ENCODE data around the gene TBC1D10B.
A peak's percentile ranks its signal among the peaks of the same experiment; 100 is the strongest.
"Not testable (repeated sequence)": the region's sequence is repeated elsewhere in the genome, so short reads cannot be mapped to it uniquely, and the experiment has no call there.

Gene TBC1D10B

GRCh38 chr16:30397056-30397455 lies 26.8 kb upstream of the TBC1D10B start:
- no peak for DNase-seq

GRCh38 chr16:30396627-30397026 lies 26.3 kb upstream of the TBC1D10B start:
- DNase-seq, result not testable (repeated sequence)

GRCh38 chr16:30395992-30396585 lies 25.8 kb upstream of the TBC1D10B start:
- no peak for DNase-seq

- DNase-seq, result peak; percentile 32
Observed at GRCh38 chr16:30395155-30395991, 25.1 kb upstream of the TBC1D10B start, which contains the start of gene ZNF48. ZNF48 (plus strand) TSS chr16:30395420; CDS start chr16:30395795, 375 bp downstream.

- no peak for DNase-seq
Observed at GRCh38 chr16:30394592-30395154, 24.4 kb upstream of the TBC1D10B start.

- no peak for DNase-seq
Observed at GRCh38 chr16:30383521-30383920, 13.2 kb upstream of the TBC1D10B start.

- DNase-seq, result peak; percentile 64
Observed at GRCh38 chr16:30382111-30382881, 12.0 kb upstream of the TBC1D10B start, which contains the start of gene SEPTIN1. SEPTIN1 (minus strand) TSS chr16:30382561; CDS start chr16:30382542, 19 bp downstream.

GRCh38 chr16:30381291-30382041 lies 11.2 kb upstream of the TBC1D10B start:
- no peak for DNase-seq

- no peak for DNase-seq
Observed at GRCh38 chr16:30380803-30381208, 10.5 kb upstream of the TBC1D10B start.

- no peak for DNase-seq
Observed at GRCh38 chr16:30380072-30380802, 9.9 kb upstream of the TBC1D10B start.

- no peak for DNase-seq
Observed at GRCh38 chr16:30379158-30379783, 9.0 kb upstream of the TBC1D10B start.

- DNase-seq, result peak; percentile 99
Observed at GRCh38 chr16:30378236-30379157, 8.2 kb upstream of the TBC1D10B start.

GRCh38 chr16:30377812-30378235 lies 7.5 kb upstream of the TBC1D10B start:
- peak; percentile 86 for DNase-seq

GRCh38 chr16:30377050-30377811 lies 6.9 kb upstream of the TBC1D10B start:
- DNase-seq, result no peak

- no peak for DNase-seq
Observed at GRCh38 chr16:30376461-30376902, 6.2 kb upstream of the TBC1D10B start.

- DNase-seq, result no peak
Observed at GRCh38 chr16:30375864-30376263, 5.6 kb upstream of the TBC1D10B start.

GRCh38 chr16:30374538-30374937 lies 4.2 kb upstream of the TBC1D10B start, which contains the start of gene MYL11:
MYL11 (plus strand) TSS chr16:30374802; CDS start chr16:30374858, 56 bp downstream.
- DNase-seq, result no peak

GRCh38 chr16:30372725-30373124 lies 2.4 kb upstream of the TBC1D10B start:
- DNase-seq, result no peak

Measured in activated CD4-positive, alpha-beta T cell treated with anti-CD3 and anti-CD28 coated beads for 1 hour (primary cell).